ENCODE data around the gene GNA12. TPM values are rescaled to one million over a fixed set of nuclear protein-coding genes. Genes with fewer than 3 reads are reported as not detected.

Gene GNA12
- polyA plus RNA-seq, 1 of the 3 experiments (the other 2 are of a cell fraction), result 64.8 TPM

DNA sequence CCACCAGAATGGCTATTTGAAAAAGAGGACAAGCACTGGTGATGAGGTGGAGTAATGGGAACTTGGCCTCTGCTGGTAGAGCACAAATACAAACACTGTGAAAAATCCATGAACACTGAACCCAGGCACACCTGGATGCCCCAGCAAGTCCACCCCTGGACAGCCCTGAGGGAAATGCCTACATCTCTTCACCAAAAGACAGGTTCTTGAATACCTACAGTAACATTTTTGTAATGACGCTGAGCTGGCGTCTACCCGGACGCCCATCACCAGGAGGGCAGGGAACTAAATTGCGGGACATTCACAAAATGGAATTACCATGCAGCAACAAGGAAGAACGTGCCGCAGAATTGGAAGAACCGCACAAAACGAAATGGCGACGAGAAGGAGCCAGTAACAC, 70.5 kb downstream of the GNA12 start:
- H3K4me1 ChIP-seq (ENCODE audit: control insufficient read depth in 1 of 2, insufficient read depth in 2 of 2, low read depth in 1 of 2, low read length in 1 of 2), result peaks cover 0 to 9% of the 10 kb centered on the region in 2 experiments; a peak in 1 of 4 replicates
- H3K36me3 ChIP-seq (replicated peaks in 1 of 2; ENCODE audit: control insufficient read depth in 1 of 2, insufficient read depth in 2 of 2, low read length in 1 of 2), result peaks cover 0 to 10% of the 10 kb centered on the region in 2 experiments
- 97% methylated on average over 11 of the region's 11 CpGs for WGBS (ENCODE audit: low lambda C conversion rate)
- H3K79me2 ChIP-seq (ENCODE audit: insufficient read depth), result peaks cover 13% of the 10 kb centered on the region
- TF ChIP-seq TCF12 (IDR thresholded peaks at IDR 0.05) (no peak), ELF1 (IDR thresholded peaks at IDR 0.05) (no peak), SIN3A (IDR thresholded peaks at IDR 0.05; ENCODE audit: borderline replicate concordance, low read depth, low read length) (no peak), MEF2A (IDR thresholded peaks at IDR 0.05; ENCODE audit: borderline replicate concordance, low read depth) (no peak), MXI1 (IDR thresholded peaks at IDR 0.05; ENCODE audit: low read depth, low read length) (no peak), USF2 (IDR thresholded peaks at IDR 0.05; ENCODE audit: borderline replicate concordance, low read depth, low read length) (no peak), ZBTB33 (IDR thresholded peaks at IDR 0.05; ENCODE audit: borderline replicate concordance, low read depth) (no peak), CTCF (IDR thresholded peaks at IDR 0.05) (no peak), GATA2 (CRISPR knock-in tag; IDR thresholded peaks at IDR 0.05) (no peak), GABPA (IDR thresholded peaks at IDR 0.05; ENCODE audit: low read depth) (no peak), NRF1 (IDR thresholded peaks at IDR 0.05; ENCODE audit: low read depth, low read length) (no peak), EZH2phosphoT487 (IDR thresholded peaks at IDR 0.05; ENCODE audit: borderline replicate concordance, low read depth) (no peak), FOXM1 (IDR thresholded peaks at IDR 0.05; ENCODE audit: low read depth) (no peak), CHD2 (IDR thresholded peaks at IDR 0.05; ENCODE audit: low read length, partially characterized antibody) (no peak), USF1 (IDR thresholded peaks at IDR 0.05; ENCODE audit: borderline replicate concordance, low read depth) (no peak), RAD21 (IDR thresholded peaks at IDR 0.05; ENCODE audit: low read length) (no peak)
- H3F3A ChIP-seq (replicated peaks; ENCODE audit: insufficient read depth), result no peaks in the 10 kb centered on the region
- no peaks in the 10 kb centered on the region for H3K9me2 ChIP-seq
- no peak overlapping the region for H3K27ac ChIP-seq (ENCODE audit: low read depth in 2 of 2, low read length in 1 of 2)
- H3K4me2 ChIP-seq, result no peak overlapping the region
- no peak overlapping the region for H2AFZ ChIP-seq (ENCODE audit: low read depth)
- H4K20me1 ChIP-seq (ENCODE audit: insufficient read depth), result no peaks in the 10 kb centered on the region
- no peak overlapping the region for H3K9ac ChIP-seq
- no peak for DNase-seq
- ChIA-PET CTCF (interaction anchor here (0.8 to 1.2 kb wide), 3 partner anchors 9 to 14 kb away, joined by 3 to 4 read pairs (median 3); no protein-coding TSS in a partner anchor), POLR2A (no interaction called here)
- H3K27me3 ChIP-seq (ENCODE audit: insufficient read depth), result no peaks in the 10 kb centered on the region
- no peak overlapping the region for H3K4me3 ChIP-seq (ENCODE audit: low read depth in 2 of 2, low read length in 1 of 2)
- no peaks in the 10 kb centered on the region for H3K9me3 ChIP-seq
